Activated CD4-positive, alpha-beta T cell treated with anti-CD3 and anti-CD28 coated beads, Interleukin-2, Interleukin-4, amounts not matched to agents 100 ng/mL and 50 ng/mL, durations not matched to agents 16 hours and 8 hours (primary cell): Measurements from ENCODE around the gene SRGAP3.

ENCODE experiments used
- DNase-seq: peaks from one replicate; pipeline ENCODE4 v3.0.0-alpha.2; 2020; ENCODE audit warnings: low spot score

SRGAP3 gene

GRCh38 chr3:9251055-9251786, 1.8 kb upstream of the SRGAP3 start:
- DNase-seq: no peak

GRCh38 chr3:9250236-9250635, 790 bp upstream of the SRGAP3 start:
- DNase-seq: no peak

GRCh38 chr3:9248522-9249271, 749 bp downstream of the SRGAP3 start:
- DNase-seq: no peak

- DNase-seq: no peak
These were observed 1.4 kb downstream of the SRGAP3 start for GRCh38 chr3:9247941-9248521.

- no peak for DNase-seq
These were observed 2.0 kb downstream of the SRGAP3 start for GRCh38 chr3:9247361-9247940.

GRCh38 chr3:9246189-9246588, 3.3 kb downstream of the SRGAP3 start:
- DNase-seq: no peak

GRCh38 chr3:9244495-9245183, 4.8 kb downstream of the SRGAP3 start:
- no peak for DNase-seq

- DNase-seq: no peak
These were observed 7.5 kb downstream of the SRGAP3 start for GRCh38 chr3:9241956-9242355.

- DNase-seq: no peak
These were observed 9.8 kb downstream of the SRGAP3 start for GRCh38 chr3:9239680-9240079.

- no peak for DNase-seq
These were observed 10.6 kb downstream of the SRGAP3 start for GRCh38 chr3:9238721-9239295.

- DNase-seq: no peak
These were observed 11.2 kb downstream of the SRGAP3 start for GRCh38 chr3:9238276-9238675.

- no peak for DNase-seq
These were observed 15.4 kb downstream of the SRGAP3 start for GRCh38 chr3:9233814-9234600.

- no peak for DNase-seq
These were observed 16.3 kb downstream of the SRGAP3 start for GRCh38 chr3:9233101-9233500.

- no peak for DNase-seq
These were observed 17.5 kb downstream of the SRGAP3 start for GRCh38 chr3:9231937-9232336.

GRCh38 chr3:9231471-9231870, 18.0 kb downstream of the SRGAP3 start:
- DNase-seq: no peak

GRCh38 chr3:9231006-9231405, 18.4 kb downstream of the SRGAP3 start:
- DNase-seq: no peak

GRCh38 chr3:9230596-9230995, 18.9 kb downstream of the SRGAP3 start:
- DNase-seq: no peak

GRCh38 chr3:9229879-9230278, 19.6 kb downstream of the SRGAP3 start:
- no peak for DNase-seq

- DNase-seq: no peak
These were observed 20.1 kb downstream of the SRGAP3 start for GRCh38 chr3:9229325-9229724.

GRCh38 chr3:9226326-9226725, 23.1 kb downstream of the SRGAP3 start:
- DNase-seq: no peak

GRCh38 chr3:9225268-9225667, 24.2 kb downstream of the SRGAP3 start:
- no peak for DNase-seq
